GM19463 (cell line): ENCODE measurements around the gene NFATC2.
"Not testable (repeated sequence)": the region's sequence is repeated elsewhere in the genome, so short reads cannot be mapped to it uniquely, and the experiment has no call there.

Experiments
- ATAC-seq: cut with Tn5 transposase; IDR thresholded peaks from one replicate; pipeline ENCODE4 v1.9.1; 2021; ENCODE audit warnings: mild to moderate bottlenecking, moderate library complexity; ENCODE audit not compliant: unreplicated experiment

NFATC2 gene

DNA sequence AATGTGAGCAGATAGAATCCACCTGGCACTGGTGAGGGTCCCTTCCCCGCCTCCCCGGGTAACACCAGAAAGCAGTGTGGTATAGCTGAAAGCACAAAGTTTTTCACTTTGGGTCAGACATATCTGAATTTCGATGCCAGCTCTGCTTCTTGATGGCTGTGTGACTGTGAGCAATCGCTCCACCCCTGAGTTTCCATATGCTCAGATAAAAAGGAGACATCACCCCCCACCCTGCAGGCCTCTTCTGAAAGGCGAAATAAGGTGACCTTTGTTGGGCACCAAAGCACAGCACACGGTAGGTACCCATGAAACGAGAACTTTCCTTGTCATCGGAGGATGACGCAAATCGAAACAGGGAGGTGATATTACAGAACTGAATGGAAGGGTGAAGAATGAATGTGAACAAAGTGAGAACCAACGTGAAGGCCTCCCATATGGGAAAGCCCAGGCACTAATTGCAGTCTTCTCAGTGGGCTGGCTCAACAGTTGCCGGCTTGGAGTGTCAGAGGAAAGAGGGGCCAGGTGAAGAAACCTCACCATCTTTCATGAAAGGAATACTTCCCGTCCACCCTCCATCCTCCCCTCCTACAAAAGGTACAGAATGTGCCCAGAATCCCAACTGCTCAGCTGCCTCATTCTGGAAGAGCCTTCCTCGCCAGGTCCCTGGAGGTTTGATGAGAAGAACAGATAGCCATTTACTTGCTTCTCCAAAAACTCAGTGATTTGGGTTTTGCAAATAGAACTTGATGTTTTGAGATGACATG, 61.8 kb downstream of the NFATC2 start:
- ATAC-seq, result peak; percentile 82

DNA sequence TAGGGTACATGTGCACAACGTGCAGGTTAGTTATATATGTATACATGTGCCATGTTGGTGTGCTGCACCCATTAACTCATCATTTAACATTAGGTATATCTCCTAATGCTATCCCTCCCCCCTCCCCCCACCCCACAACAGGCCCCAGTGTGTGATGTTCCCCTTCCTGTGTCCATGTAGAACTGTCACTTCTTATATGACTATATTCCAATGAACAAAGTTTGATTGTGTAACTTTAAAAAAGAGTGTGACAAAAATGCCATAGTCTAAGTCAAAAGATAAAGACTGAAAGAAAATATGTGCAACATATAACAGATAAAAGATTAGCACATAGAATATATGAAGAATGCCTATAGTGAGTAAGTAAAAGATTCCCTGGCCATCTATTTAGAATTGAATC, 66.4 kb downstream of the NFATC2 start:
- ATAC-seq, result not testable (repeated sequence)

GRCh38 chr20:51473771-51474170, 68.7 kb downstream of the NFATC2 start:
- no peak for ATAC-seq

- no peak for ATAC-seq
Observed at GRCh38 chr20:51473256-51473655, 69.3 kb downstream of the NFATC2 start.

- no peak for ATAC-seq
Observed at GRCh38 chr20:51470907-51471411, 71.6 kb downstream of the NFATC2 start.

DNA sequence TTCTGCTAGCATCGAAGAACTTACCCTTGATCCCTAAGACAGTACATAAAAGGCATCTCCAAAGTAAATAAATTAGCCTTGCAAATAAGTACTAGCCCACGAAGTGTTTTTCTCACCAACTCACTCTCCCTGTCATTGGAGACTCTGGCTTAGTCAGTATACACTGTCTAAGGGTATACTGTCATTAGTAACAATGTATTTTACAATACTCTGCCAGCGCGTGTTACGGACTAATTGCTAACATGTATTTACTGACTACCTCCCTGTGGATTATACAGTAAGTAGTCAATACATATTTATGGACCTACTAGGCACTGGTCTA, 72.1 kb downstream of the NFATC2 start:
- no peak for ATAC-seq

GRCh38 chr20:51469578-51470498, 72.7 kb downstream of the NFATC2 start:
- ATAC-seq, result no peak

- no peak for ATAC-seq
Observed at GRCh38 chr20:51469046-51469445, 73.5 kb downstream of the NFATC2 start.

GRCh38 chr20:51468636-51469035, 73.9 kb downstream of the NFATC2 start:
- no peak for ATAC-seq

DNA sequence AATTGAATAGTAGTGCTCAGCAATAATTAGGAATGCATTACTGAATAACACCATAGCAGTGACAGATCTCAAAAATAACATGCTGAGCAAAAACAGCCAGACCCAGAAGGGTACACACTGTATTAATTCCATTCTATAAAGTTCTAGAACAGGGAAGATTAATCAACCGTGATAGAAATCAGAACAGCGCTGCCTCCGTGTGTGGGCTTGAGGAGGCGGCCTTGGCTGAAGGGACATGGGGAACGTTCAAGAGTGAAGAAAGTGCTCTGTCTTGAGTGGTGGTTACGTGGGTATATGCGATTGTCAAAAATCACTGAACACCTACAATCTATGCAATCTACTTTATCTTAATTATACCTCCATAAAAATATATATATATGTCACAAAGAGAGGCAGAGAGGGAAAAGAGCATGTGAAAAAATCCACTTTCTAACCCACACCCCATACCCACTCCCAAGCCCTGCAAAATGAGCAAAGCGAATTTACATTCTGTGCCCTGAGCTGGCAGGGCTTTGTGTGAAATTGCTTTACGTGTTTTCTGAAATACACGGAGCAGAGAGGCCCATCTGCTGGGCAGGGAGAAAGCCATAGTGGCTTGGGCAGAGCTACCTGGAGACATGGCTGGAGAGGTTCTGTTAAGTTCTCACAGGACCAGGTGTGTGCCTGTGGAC, 74.4 kb downstream of the NFATC2 start:
- no peak for ATAC-seq

DNA sequence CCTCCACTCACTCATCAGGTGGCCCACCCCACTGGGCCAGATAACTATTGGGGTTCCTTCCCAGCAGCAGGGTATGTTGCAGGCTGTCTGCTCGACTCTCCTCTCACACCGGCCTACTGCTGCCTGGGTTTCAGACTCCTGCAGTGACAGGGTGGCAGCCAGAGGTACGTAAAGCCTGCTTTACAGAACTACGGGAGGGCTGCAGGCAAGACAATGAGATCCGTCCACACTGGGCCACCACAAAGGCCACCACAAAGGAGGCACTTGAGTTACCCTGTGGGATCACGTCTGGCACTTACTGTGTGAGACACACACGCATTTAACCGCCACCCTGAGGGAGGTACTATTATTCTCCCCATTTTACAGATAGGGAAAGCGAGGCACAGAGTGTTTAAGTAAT, 78.5 kb downstream of the NFATC2 start:
- ATAC-seq, result no peak

DNA sequence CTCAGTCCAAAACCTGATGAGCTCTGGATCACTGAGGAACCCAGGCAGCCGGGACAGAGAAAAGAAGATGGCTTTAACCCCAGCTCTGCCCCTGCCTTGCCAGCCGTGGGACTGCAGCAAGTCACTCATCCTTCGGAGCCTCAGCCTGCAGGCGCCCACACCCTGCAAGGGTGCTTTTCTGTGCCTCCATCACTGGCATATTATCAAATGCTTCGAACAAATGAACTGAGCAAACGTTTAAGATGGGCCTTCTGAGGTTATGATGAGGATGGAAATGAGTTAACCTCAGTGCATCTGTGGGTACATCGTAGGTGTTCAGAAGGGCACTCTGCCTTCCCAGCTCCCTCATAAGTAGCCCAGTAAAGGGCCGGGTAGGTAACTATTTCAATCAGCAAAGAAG, 79.0 kb downstream of the NFATC2 start:
- ATAC-seq, result no peak

DNA sequence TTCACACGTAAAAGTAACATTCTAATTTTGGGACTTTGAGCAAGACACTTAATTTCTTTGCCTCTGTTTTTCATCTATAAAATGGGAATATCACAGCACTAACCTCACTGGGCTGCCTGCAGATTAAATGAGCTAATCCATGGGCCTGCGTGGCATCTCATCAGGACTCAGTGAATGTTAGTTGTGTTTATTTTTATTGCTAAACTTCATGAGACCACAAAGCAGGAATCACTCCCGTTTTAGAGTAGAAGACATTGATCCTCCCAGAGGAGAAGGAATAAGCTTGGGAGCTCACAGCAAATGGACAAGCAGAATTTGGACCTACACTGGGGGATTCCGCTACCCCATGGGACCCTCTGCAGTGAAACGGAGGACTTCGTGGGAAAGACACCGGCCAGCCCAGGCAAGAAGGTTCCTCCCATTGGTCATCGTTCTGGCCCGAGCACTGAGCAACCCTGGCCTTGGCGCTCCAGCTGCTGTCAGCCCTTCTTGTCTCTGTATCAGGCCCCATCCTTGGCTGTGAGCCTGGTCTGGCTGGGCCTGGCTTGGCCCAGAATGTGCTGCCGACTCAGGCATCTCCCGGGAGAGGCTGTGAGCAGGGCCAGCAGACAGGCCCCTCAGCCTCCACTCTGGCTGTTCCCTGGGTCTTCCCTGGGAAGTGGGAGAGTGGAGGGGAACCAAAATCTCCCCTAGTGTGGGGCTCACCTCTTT, 79.8 kb downstream of the NFATC2 start:
- no peak for ATAC-seq

- not testable (repeated sequence) for ATAC-seq
Observed at GRCh38 chr20:51461846-51462245, 80.7 kb downstream of the NFATC2 start.

DNA sequence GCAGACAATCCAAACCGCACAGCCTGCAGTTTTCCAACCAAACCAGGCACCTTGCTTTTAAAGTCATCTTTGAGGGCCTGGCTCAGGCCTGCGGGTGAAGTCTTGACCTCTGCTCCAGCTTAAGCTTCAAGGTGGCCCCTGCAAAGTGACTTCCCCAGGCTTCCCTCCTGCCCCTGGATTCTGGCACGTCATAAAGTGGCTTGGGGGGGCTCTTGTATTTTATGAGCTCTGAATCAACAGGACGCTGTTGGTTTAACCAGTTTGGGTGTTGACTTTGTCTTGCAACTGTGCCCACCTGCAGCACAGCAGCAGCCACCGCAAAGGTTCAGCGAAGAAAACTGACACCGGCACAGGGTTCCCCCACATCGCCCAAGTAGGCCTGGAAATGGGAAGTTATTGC, 81.2 kb downstream of the NFATC2 start:
- peak; percentile 9 for ATAC-seq

DNA sequence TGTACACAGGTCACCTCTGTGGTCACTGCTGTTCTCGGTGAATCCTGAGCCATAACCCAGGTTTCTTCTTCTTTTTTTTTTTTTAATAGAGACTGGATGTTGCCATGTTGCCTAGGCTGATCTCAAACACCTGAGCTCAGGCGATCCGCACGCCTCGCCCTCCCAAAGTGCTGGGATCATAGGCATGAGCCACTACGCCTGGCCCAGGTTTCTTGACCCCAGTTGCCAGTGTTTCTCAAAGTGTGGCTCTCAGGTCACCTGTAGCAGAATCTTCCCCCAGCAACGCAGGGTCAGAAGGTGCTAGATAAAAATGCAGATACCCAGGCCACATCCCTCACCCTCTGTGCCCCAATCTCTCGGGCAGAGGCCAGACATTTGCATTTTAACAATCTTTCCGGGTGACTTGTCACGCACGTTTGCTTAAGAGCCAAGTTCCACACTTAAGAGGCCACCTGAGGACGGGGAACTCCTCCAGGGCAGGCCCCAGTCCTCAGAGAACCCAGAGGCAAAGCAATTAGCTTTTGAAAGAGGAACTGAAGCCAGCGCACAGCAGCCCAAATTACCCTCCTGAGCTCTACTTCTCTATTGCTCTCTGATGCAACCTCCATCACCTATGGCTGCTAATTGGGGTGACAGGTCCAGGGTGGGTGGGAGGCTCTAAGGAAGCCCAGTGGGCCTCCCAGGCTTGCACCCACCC, 81.8 kb downstream of the NFATC2 start:
- ATAC-seq, result peak; percentile 97

DNA sequence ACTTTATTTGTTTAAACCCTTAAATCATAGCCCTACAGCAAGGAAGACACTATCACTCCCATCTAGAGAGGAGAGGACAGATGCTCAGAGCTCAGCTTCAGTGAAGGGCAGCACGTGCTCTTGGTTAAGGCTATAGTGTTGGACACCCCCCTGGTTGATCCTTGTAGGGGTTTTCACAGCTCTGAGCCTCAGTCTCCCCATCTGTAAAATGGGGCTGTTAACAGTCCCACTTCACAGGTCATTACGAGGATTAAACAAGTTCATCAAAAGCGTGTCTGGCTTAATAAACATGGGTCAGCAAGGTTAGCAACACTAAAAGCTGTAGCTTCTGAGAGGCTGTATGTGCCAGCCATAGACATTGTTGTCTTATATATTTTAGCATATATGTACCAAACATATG, 82.4 kb downstream of the NFATC2 start:
- ATAC-seq, result no peak

GRCh38 chr20:51458751-51459439, 83.6 kb downstream of the NFATC2 start:
- ATAC-seq, result no peak

GRCh38 chr20:51457533-51457932, 85.0 kb downstream of the NFATC2 start:
- no peak for ATAC-seq
